HepG2 (cell line): ENCODE results near the gene ICE2. TPM values are rescaled to one million over a fixed set of nuclear protein-coding genes. Genes with fewer than 3 reads are reported as not detected.

ENCODE experiments used
- ATAC-seq: fragments of 200-7000 bp; cut with Tn5 transposase; 3 replicates; pipeline ENCODE4 v1.9.1; 2020; ENCODE audit warnings: mild to moderate bottlenecking, moderate library complexity
- BruUV-seq: library from RNA; stranded (reverse); fragments of 400-500 nt; replicated peaks from 2 replicates; lab custom pipeline; 2021; lab: Mats Ljungman, UMichigan
- CTCF ChIA-PET: fragments of 300-600 bp; formaldehyde crosslinking; extraction: SDS; loops from one replicate; lab custom pipeline; 2021; ENCODE audit warnings: low total read pairs, inconsistent platforms, low intra/inter-chr PET ratio; lab: Yijun Ruan, JAX
- POLR2A ChIA-PET: fragments of 350-600 bp; sonication (Branson Sonifier 250); formaldehyde crosslinking; loops from one replicate; lab custom pipeline; 2020; ENCODE audit warnings: antibody characterized with exemption, inconsistent platforms; lab: Yijun Ruan, JAX
- DNase-seq: peaks from one replicate; pipeline ENCODE4 v3.0.0-alpha.2; 2015; ENCODE audit warnings: low spot score
- FAIRE-seq: peaks from 3 replicates; lab custom pipeline; 2011; peaks lifted over from hg19 to GRCh38; lab: Jason Lieb, UNC
- H2AFZ ChIP-seq: one replicate; pipeline ENCODE4 v1.6.1; 2011; ENCODE audit warnings: low read length, inconsistent platforms
- H3K27ac ChIP-seq: fragments of 300-600 bp; 3 replicates; pipeline ENCODE4 v1.8.0; 2011; ENCODE audit warnings: mixed run types, mild to moderate bottlenecking, mixed read lengths, low read length, inconsistent platforms; ENCODE audit not compliant: insufficient read depth; ENCODE audit errors: extremely low read length
- H3K27me3 ChIP-seq, 2 experiments: fragments of 200-600 bp in 1 of 2; 2 replicates in 1 of 2; 3 replicates in 1 of 2; pipeline versions ENCODE4 v1.6.0 to v1.8.0; 2011; ENCODE audit warnings: low read length in 2 of 2, mild to moderate bottlenecking in 2 of 2, moderate library complexity in 2 of 2, inconsistent platforms in 1 of 2; ENCODE audit not compliant: insufficient read depth in 2 of 2, control insufficient read depth in 1 of 2
- H3K36me3 ChIP-seq, 2 experiments: fragments of 200-600 bp in 1 of 2; replicated peaks in 1 of 2; 2 replicates in 1 of 2; 3 replicates in 1 of 2; pipeline versions ENCODE4 v1.5.1 to v1.8.0; 2011; ENCODE audit warnings: low read length in 2 of 2, inconsistent platforms in 1 of 2; ENCODE audit not compliant: insufficient read depth in 2 of 2, control insufficient read depth in 1 of 2
- H3K4me1 ChIP-seq: 2 replicates; pipeline ENCODE4 v1.5.1; 2012; ENCODE audit warnings: low read length, inconsistent platforms; ENCODE audit not compliant: insufficient read depth
- H3K4me2 ChIP-seq: 2 replicates; pipeline ENCODE4 v1.6.0; 2011; ENCODE audit warnings: low read depth, low read length, inconsistent platforms
- H3K4me3 ChIP-seq, 3 experiments: fragments of 200-600 bp in 1 of 3; sonication (generic), shearing (Covaris generic) in 1 of 3; replicated peaks in 1 of 3; 2 replicates each; pipeline ENCODE4 v1.5.1; 2011 to 2016; ENCODE audit warnings: low read length in 3 of 3, inconsistent platforms in 2 of 3, low read depth in 2 of 3, mild to moderate bottlenecking in 2 of 3, control low read depth in 1 of 3, mixed read lengths in 1 of 3; ENCODE audit not compliant: insufficient read depth in 1 of 3
- H3K79me2 ChIP-seq: one replicate; pipeline ENCODE4 v1.6.1; 2011; ENCODE audit warnings: low read length, inconsistent platforms; ENCODE audit not compliant: insufficient read depth
- H3K9ac ChIP-seq: 2 replicates; pipeline ENCODE4 v1.6.0; 2011; ENCODE audit warnings: mild to moderate bottlenecking, low read depth, low read length, inconsistent platforms; ENCODE audit not compliant: insufficient read depth
- H3K9me3 ChIP-seq: 2 replicates; pipeline ENCODE4 v1.5.1; 2012; ENCODE audit warnings: mild to moderate bottlenecking, low read length
- H4K20me1 ChIP-seq: 2 replicates; pipeline ENCODE4 v1.6.0; 2011; ENCODE audit warnings: inconsistent platforms, mild to moderate bottlenecking, low read length, moderate library complexity; ENCODE audit not compliant: insufficient read depth
- HOXA9 ChIP-seq: sonication (generic); formaldehyde crosslinking; IDR thresholded peaks from 2 replicates; pipeline ENCODE4 v1.8.1; 2022; ENCODE audit warnings: missing genetic modification reagents, mild to moderate bottlenecking, moderate library complexity, borderline replicate concordance
- PTBP1 ChIP-seq: fragments of 200-400 bp; formaldehyde crosslinking; IDR thresholded peaks from 2 replicates; pipeline ENCODE4 v1.6.1; 2018; ENCODE audit warnings: low read length, low read depth; ENCODE audit not compliant: poor library complexity, severe bottlenecking
- REL ChIP-seq: sonication (generic); formaldehyde crosslinking; conservative IDR thresholded peaks from 2 replicates; pipeline ENCODE4 v1.8.0; 2022; ENCODE audit warnings: mild to moderate bottlenecking, missing genetic modification reagents, moderate library complexity
- ZFY ChIP-seq: sonication (generic); formaldehyde crosslinking; IDR thresholded peaks from 2 replicates; pipeline ENCODE4 v1.4.0; 2020; ENCODE audit warnings: missing genetic modification reagents
- ZNF446 ChIP-seq: sonication (generic); formaldehyde crosslinking; IDR thresholded peaks from 2 replicates; pipeline ENCODE4 v1.5.0; 2020; ENCODE audit warnings: mild to moderate bottlenecking, missing genetic modification reagents
- WGBS: methylation state at CpG from one replicate; pipeline ENCODE4 v1.1.6; 2017; ENCODE audit warnings: low lambda C conversion rate; 5-methylcytosine and 5-hydroxymethylcytosine counted together
- in situ Hi-C: cut with HindIII; loops from 2 replicates; pipeline ENCODE4 v1.10.0; 2017; ENCODE audit warnings: low pct_unique_long_range_greater_than_20kb; ENCODE audit not compliant: extremely low pct_ligation_motif_present
- intact Hi-C: fragments of 100-400 bp; cut with micrococcal nuclease; formaldehyde crosslinking; loops from one replicate; pipeline ENCODE4 v1.10.0; 2022; ENCODE audit not compliant: unreplicated experiment
- polyA plus RNA-seq, 8 experiments: library from polyadenylated mRNA; depleted of rRNA in 3 of 8; stranded (reverse) in 7 of 8; unstranded in 1 of 8; fragments of >200 nt; fragmentation: Illumina TruSeq in 4 of 8; extraction: Trizol in 4 of 8; gene quantifications; 2 replicates each; pipeline versions ENCODE4 v1.2.1 to v1.2.3, GENCODE V29; 2011 to 2016; ENCODE audit warnings: low read depth in 4 of 8, missing spikeins in 1 of 8, mixed read lengths in 1 of 8; ENCODE audit not compliant: insufficient read depth in 1 of 8
- total RNA-seq, 5 experiments: library from RNA; depleted of rRNA; stranded (reverse); fragments of >200 nt; fragmentation: Illumina TruSeq; extraction: Trizol; gene quantifications; 2 replicates each; pipeline ENCODE4 v1.2.3, GENCODE V29; 2016; ENCODE audit warnings: low read depth in 1 of 5
- TF ChIP-seq, protein P1 (sequence below): sonication (generic); formaldehyde crosslinking; IDR thresholded peaks from 2 replicates; pipeline ENCODE4 v1.5.0; 2020; ENCODE audit warnings: mild to moderate bottlenecking, missing genetic modification reagents, borderline replicate concordance
- TF ChIP-seq, protein P2 (sequence below), 2 experiments: fragments of 450-650 bp in 1 of 2; sonication (generic) in 1 of 2; formaldehyde crosslinking in 1 of 2; IDR thresholded peaks; 2 replicates each; pipeline versions ENCODE4 v1.6.1 to v1.8.0; 2016 to 2022; ENCODE audit warnings: antibody characterized with exemption in 1 of 2, mild to moderate bottlenecking in 1 of 2, missing genetic modification reagents in 1 of 2
- TF ChIP-seq, protein P3 (sequence below): IDR thresholded peaks from 2 replicates; pipeline ENCODE4 v1.6.1; 2016; ENCODE audit warnings: missing compliant biosample characterization, missing genetic modification reagents, borderline replicate concordance
- TF ChIP-seq, protein P4 (sequence below): sonication (generic); formaldehyde crosslinking; IDR thresholded peaks from 2 replicates; pipeline ENCODE4 v1.5.0; 2020; ENCODE audit warnings: missing genetic modification reagents

The ICE2 gene
- total and polyA plus RNA-seq, 2 of the 13 experiments (the other 11 are each of a cell fraction or from before 2014, with no cell fraction given): 24.8 to 26.4 TPM

DNA sequence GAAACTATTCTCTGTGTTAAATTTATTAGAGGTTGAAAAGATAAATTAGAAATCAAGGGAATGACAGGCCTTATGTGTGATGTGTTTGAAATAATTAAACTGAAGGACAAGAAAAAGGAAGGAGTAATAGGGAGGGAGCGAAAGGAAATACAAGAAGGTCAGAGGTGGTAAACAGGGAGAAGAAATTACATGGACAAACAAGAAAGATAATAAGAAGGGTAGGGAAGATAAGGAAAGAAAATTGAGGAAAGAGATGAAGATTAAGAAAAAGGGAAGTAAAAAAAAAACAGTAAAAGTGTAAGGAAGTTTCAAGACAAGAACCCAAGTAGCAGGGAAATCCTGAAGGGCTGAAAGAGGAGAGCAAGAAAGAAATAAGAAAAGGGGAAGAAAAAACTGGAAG lies 54.9 kb downstream of the ICE2 start:
- ATAC-seq (no peak), DNase-seq (no peak), FAIRE-seq (no peak)
- no TSS peak for BruUV-seq
- ChIA-PET POLR2A (no interaction called here), CTCF (no interaction called here)
- in situ Hi-C loops: no loop called here
- no peaks in the 10 kb centered on the region for H3K27me3 ChIP-seq
- WGBS: 98% methylated on average over 1 of the region's 1 CpG
- no peaks in the 10 kb centered on the region for H3K9me3 ChIP-seq
- H4K20me1 ChIP-seq: no peaks in the 10 kb centered on the region
- no peaks in the 10 kb centered on the region for H3K79me2 ChIP-seq
- H3K4me2 ChIP-seq: no peak overlapping the region
- no peak overlapping the region for H2AFZ ChIP-seq
- peaks cover 25% of the 10 kb centered on the region for H3K4me1 ChIP-seq
- H3K27ac ChIP-seq: no peak overlapping the region
- H3K9ac ChIP-seq: no peak overlapping the region
- H3K4me3 ChIP-seq: no peak overlapping the region
- intact Hi-C loops: no loop called here
- H3K36me3 ChIP-seq: peaks cover 4 to 12% of the 10 kb centered on the region in 2 experiments; a peak in 4 of 5 replicates
- TF ChIP-seq, protein P1, sequence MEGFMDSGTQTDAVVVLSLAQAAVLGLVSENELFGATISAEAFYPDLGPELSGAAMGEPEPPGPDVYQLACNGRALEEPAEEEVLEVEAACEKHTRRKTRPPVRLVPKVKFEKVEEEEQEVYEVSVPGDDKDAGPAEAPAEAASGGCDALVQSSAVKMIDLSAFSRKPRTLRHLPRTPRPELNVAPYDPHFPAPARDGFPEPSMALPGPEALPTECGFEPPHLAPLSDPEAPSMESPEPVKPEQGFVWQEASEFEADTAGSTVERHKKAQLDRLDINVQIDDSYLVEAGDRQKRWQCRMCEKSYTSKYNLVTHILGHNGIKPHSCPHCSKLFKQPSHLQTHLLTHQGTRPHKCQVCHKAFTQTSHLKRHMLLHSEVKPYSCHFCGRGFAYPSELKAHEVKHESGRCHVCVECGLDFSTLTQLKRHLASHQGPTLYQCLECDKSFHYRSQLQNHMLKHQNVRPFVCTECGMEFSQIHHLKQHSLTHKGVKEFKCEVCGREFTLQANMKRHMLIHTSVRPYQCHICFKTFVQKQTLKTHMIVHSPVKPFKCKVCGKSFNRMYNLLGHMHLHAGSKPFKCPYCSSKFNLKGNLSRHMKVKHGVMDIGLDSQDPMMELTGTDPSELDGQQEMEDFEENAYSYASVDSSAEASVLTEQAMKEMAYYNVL (CRISPR knock-in tag): no peak
- TF ChIP-seq, protein P2, sequence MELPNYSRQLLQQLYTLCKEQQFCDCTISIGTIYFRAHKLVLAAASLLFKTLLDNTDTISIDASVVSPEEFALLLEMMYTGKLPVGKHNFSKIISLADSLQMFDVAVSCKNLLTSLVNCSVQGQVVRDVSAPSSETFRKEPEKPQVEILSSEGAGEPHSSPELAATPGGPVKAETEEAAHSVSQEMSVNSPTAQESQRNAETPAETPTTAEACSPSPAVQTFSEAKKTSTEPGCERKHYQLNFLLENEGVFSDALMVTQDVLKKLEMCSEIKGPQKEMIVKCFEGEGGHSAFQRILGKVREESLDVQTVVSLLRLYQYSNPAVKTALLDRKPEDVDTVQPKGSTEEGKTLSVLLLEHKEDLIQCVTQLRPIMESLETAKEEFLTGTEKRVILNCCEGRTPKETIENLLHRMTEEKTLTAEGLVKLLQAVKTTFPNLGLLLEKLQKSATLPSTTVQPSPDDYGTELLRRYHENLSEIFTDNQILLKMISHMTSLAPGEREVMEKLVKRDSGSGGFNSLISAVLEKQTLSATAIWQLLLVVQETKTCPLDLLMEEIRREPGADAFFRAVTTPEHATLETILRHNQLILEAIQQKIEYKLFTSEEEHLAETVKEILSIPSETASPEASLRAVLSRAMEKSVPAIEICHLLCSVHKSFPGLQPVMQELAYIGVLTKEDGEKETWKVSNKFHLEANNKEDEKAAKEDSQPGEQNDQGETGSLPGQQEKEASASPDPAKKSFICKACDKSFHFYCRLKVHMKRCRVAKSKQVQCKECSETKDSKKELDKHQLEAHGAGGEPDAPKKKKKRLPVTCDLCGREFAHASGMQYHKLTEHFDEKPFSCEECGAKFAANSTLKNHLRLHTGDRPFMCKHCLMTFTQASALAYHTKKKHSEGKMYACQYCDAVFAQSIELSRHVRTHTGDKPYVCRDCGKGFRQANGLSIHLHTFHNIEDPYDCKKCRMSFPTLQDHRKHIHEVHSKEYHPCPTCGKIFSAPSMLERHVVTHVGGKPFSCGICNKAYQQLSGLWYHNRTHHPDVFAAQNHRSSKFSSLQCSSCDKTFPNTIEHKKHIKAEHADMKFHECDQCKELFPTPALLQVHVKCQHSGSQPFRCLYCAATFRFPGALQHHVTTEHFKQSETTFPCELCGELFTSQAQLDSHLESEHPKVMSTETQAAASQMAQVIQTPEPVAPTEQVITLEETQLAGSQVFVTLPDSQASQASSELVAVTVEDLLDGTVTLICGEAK (IDR thresholded peaks at IDR 0.05): no peak
- TF ChIP-seq, protein P2 (CRISPR knock-in tag; IDR thresholded peaks at IDR 0.05): no peak
- TF ChIP-seq, protein P3, sequence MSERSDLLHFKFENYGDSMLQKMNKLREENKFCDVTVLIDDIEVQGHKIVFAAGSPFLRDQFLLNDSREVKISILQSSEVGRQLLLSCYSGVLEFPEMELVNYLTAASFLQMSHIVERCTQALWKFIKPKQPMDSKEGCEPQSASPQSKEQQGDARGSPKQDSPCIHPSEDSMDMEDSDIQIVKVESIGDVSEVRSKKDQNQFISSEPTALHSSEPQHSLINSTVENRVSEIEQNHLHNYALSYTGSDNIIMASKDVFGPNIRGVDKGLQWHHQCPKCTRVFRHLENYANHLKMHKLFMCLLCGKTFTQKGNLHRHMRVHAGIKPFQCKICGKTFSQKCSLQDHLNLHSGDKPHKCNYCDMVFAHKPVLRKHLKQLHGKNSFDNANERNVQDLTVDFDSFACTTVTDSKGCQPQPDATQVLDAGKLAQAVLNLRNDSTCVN: no peak
- no peak for TF ChIP-seq PTBP1
- no peak for TF ChIP-seq HOXA9 (CRISPR knock-in tag)
- TF ChIP-seq ZNF446: no peak
- TF ChIP-seq REL (CRISPR knock-in tag): no peak
- TF ChIP-seq, protein P4, sequence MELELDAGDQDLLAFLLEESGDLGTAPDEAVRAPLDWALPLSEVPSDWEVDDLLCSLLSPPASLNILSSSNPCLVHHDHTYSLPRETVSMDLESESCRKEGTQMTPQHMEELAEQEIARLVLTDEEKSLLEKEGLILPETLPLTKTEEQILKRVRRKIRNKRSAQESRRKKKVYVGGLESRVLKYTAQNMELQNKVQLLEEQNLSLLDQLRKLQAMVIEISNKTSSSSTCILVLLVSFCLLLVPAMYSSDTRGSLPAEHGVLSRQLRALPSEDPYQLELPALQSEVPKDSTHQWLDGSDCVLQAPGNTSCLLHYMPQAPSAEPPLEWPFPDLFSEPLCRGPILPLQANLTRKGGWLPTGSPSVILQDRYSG: no peak
- no peak for TF ChIP-seq ZFY (CRISPR knock-in tag)
